ENCODE data around the gene EAPP.
"Not testable (repeated sequence)": the region's sequence is repeated elsewhere in the genome, so short reads cannot be mapped to it uniquely, and the experiment has no call there.

Gene EAPP

DNA sequence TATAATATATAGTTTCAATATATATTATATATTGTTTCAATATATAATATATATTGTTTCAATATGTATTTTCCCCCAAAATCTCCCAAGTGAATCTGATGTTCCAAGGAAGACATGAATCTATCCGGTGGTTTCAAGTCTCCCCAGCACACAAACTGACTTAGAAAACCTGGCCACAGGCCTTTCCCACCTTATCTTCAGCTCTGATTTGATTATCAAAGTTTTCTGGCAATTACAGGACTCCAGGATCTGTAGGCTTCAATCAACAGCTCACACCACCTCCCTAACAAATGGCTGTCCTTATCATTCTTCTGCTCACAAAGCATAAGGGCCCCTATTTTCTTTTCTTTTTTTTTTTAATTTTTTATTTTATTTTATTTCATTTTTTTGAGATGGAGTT, 54.8 kb downstream of the EAPP start:
- DNase-seq (ENCODE audit: low read depth, low spot score), result no peak

GRCh38 chr14:34482463-34482862, 57.0 kb downstream of the EAPP start:
- DNase-seq (ENCODE audit: low read depth, low spot score), result no peak

DNA sequence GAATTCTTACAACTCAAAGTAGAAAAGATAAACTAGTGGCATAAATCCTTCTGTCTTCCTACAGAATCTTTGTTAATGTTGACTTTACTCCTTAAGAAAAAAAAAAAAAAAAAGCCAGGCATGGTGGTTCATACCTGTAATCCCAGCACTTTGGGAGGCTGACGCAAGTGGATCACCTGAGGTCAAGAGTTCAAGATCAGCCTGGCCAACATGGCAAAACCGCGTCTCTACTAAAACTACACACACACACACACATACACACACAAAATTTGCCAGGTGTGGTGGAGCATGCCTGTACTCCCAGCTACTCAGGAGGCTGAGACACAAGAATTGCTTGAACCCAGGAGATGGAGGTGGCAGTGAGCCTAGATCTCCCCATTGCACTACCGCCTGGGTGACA, 59.8 kb downstream of the EAPP start:
- no peak for DNase-seq (ENCODE audit: low read depth, low spot score)

GRCh38 chr14:34478261-34478660, 61.2 kb downstream of the EAPP start:
- DNase-seq (ENCODE audit: low read depth, low spot score), result no peak

- DNase-seq (ENCODE audit: low read depth, low spot score), result not testable (repeated sequence)
Observed at GRCh38 chr14:34476036-34476435, 63.5 kb downstream of the EAPP start.

DNA sequence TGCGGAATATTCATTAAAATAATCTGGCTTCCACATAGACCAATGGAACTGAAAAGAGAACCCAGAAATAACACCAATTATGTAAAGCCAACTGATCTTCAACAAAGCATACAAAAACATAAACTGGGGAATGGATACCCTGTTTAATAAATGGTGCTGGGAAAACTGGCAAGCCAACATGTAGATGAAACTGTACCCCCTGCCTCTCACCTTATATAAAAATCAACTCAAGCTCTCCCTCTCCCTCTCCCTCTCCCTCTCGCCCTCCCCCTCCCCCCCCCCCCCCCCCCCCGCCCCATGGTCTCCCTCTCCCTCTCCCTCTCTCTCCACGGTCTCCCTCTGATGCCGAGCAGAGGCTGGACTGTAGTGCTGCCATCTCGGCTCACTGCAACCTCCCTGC, 64.3 kb downstream of the EAPP start:
- DNase-seq (ENCODE audit: low read depth, low spot score), result no peak

- DNase-seq (ENCODE audit: low read depth, low spot score), result no peak
Observed at GRCh38 chr14:34474187-34474679, 65.3 kb downstream of the EAPP start.

DNA sequence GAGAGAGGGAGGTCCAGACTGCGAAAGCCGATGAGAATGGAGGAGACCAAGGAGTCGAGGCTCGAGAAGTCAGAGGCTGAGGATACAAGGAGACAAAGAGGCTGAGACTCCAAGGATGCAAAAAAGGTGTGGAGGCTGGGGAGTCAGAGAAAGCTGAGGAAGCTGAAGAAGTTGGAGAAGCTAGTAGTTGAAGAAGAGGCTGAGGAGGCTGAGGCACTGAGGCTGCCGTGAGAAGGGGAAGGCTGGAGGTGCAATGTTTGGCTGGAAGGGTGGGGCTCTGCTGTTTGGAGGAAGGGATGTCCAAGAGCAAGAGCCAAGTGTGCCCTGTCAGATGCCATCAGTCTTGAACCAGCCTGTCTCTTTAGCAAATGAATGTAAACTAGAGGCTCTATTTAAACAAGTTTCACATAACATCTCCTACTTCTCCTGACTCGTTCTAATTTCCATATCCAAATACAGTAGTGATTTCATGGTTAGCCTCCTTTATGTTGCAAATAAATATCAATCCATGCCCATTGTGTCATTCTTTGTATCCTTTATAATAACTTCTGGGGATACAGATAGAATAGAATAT, 66.7 kb downstream of the EAPP start:
- no peak for DNase-seq (ENCODE audit: low read depth, low spot score)

GRCh38 chr14:34470319-34470718, 69.2 kb downstream of the EAPP start:
- no peak for DNase-seq (ENCODE audit: low read depth, low spot score)

- DNase-seq (ENCODE audit: low read depth, low spot score), result no peak
Observed at GRCh38 chr14:34466691-34467090, 72.8 kb downstream of the EAPP start.

All from activated CD4-positive, CD25-positive, alpha-beta regulatory T cell treated with anti-CD3 and anti-CD28 coated beads, Interleukin-2, amount 50 U/mL, for 16 hours (primary cell).